Measurements from ENCODE around the gene PANK3.
"Not testable (repeated sequence)": the region's sequence is repeated elsewhere in the genome, so short reads cannot be mapped to it uniquely, and the experiment has no call there.

The PANK3 gene

GRCh38 chr5:168549554-168549953, 29.6 kb downstream of the PANK3 start:
- no peak overlapping the region for H3K9ac ChIP-seq
- H3K4me3 ChIP-seq (IDR thresholded peaks at IDR 0.05; ENCODE audit: insufficient read depth, low read depth, low read length) = no peak overlapping the region
- H3K27ac ChIP-seq = no peak overlapping the region
- no peaks in the 10 kb centered on the region for H3K4me1 ChIP-seq (ENCODE audit: low read depth, poor library complexity, severe bottlenecking)
- no peaks in the 10 kb centered on the region for H3K79me2 ChIP-seq (ENCODE audit: insufficient read depth, low read depth)
- no peaks in the 10 kb centered on the region for H3K27me3 ChIP-seq (ENCODE audit: insufficient read depth, low read depth)
- no peak overlapping the region for H2AFZ ChIP-seq (ENCODE audit: low read depth)
- H3K36me3 ChIP-seq (ENCODE audit: insufficient read depth) = no peaks in the 10 kb centered on the region
- TF ChIP-seq CTCF (conservative IDR thresholded peaks at IDR 0.05; ENCODE audit: low read depth, low read length) = no peak
- H3K4me2 ChIP-seq = no peak overlapping the region
- H4K20me1 ChIP-seq (ENCODE audit: insufficient read depth) = no peaks in the 10 kb centered on the region

- no peak overlapping the region for H3K4me2 ChIP-seq
- no peak overlapping the region for H3K4me3 ChIP-seq (IDR thresholded peaks at IDR 0.05; ENCODE audit: insufficient read depth, low read depth, low read length)
- no peaks in the 10 kb centered on the region for H3K36me3 ChIP-seq (ENCODE audit: insufficient read depth)
- no peaks in the 10 kb centered on the region for H4K20me1 ChIP-seq (ENCODE audit: insufficient read depth)
- H3K79me2 ChIP-seq (ENCODE audit: insufficient read depth, low read depth) = no peaks in the 10 kb centered on the region
- no peak for TF ChIP-seq CTCF (conservative IDR thresholded peaks at IDR 0.05; ENCODE audit: low read depth, low read length)
- no peaks in the 10 kb centered on the region for H3K27me3 ChIP-seq (ENCODE audit: insufficient read depth, low read depth)
- no peak overlapping the region for H3K27ac ChIP-seq
- no peak overlapping the region for H2AFZ ChIP-seq (ENCODE audit: low read depth)
- H3K4me1 ChIP-seq (ENCODE audit: low read depth, poor library complexity, severe bottlenecking) = no peaks in the 10 kb centered on the region
- no peak overlapping the region for H3K9ac ChIP-seq
Measured at GRCh38 chr5:168537176-168537575, 42.0 kb downstream of the PANK3 start.

- H3K4me1 ChIP-seq (ENCODE audit: low read depth, poor library complexity, severe bottlenecking); H3K36me3 ChIP-seq (ENCODE audit: insufficient read depth); H3K79me2 ChIP-seq (ENCODE audit: insufficient read depth, low read depth); H3K27ac ChIP-seq; H3K27me3 ChIP-seq (ENCODE audit: insufficient read depth, low read depth); H2AFZ ChIP-seq (ENCODE audit: low read depth); H3K9ac ChIP-seq; H3K4me2 ChIP-seq; H4K20me1 ChIP-seq (ENCODE audit: insufficient read depth); H3K4me3 ChIP-seq (IDR thresholded peaks at IDR 0.05; ENCODE audit: insufficient read depth, low read depth, low read length): not testable (repeated sequence)
Measured at GRCh38 chr5:168534351-168534750, 44.8 kb downstream of the PANK3 start.

GRCh38 chr5:168531987-168532864, 46.9 kb downstream of the PANK3 start:
- Histone ChIP-seq H4K20me1 (ENCODE audit: insufficient read depth) (no peaks in the 10 kb centered on the region), H3K27ac (no peak overlapping the region), H2AFZ (ENCODE audit: low read depth) (no peak overlapping the region), H3K4me1 (ENCODE audit: low read depth, poor library complexity, severe bottlenecking) (no peaks in the 10 kb centered on the region), H3K27me3 (ENCODE audit: insufficient read depth, low read depth) (no peaks in the 10 kb centered on the region), H3K36me3 (ENCODE audit: insufficient read depth) (no peaks in the 10 kb centered on the region), H3K79me2 (ENCODE audit: insufficient read depth, low read depth) (no peaks in the 10 kb centered on the region), H3K4me2 (no peak overlapping the region), H3K9ac (no peak overlapping the region), H3K4me3 (IDR thresholded peaks at IDR 0.05; ENCODE audit: insufficient read depth, low read depth, low read length) (no peak overlapping the region)
- no peak for TF ChIP-seq CTCF (conservative IDR thresholded peaks at IDR 0.05; ENCODE audit: low read depth, low read length)

GRCh38 chr5:168531191-168531590, 48.0 kb downstream of the PANK3 start:
- Histone ChIP-seq H3K79me2 (ENCODE audit: insufficient read depth, low read depth) (no peaks in the 10 kb centered on the region), H4K20me1 (ENCODE audit: insufficient read depth) (no peaks in the 10 kb centered on the region), H3K4me1 (ENCODE audit: low read depth, poor library complexity, severe bottlenecking) (no peaks in the 10 kb centered on the region), H3K4me3 (IDR thresholded peaks at IDR 0.05; ENCODE audit: insufficient read depth, low read depth, low read length) (no peak overlapping the region), H3K27me3 (ENCODE audit: insufficient read depth, low read depth) (no peaks in the 10 kb centered on the region), H3K4me2 (no peak overlapping the region), H3K27ac (no peak overlapping the region), H2AFZ (ENCODE audit: low read depth) (no peak overlapping the region), H3K9ac (no peak overlapping the region), H3K36me3 (ENCODE audit: insufficient read depth) (no peaks in the 10 kb centered on the region)
- no peak for TF ChIP-seq CTCF (conservative IDR thresholded peaks at IDR 0.05; ENCODE audit: low read depth, low read length)

All from KMS-11 (cell line).